MM.1S (cell line): Measurements from ENCODE around the gene WNK1.

Experiments
- DNase-seq: peaks from one replicate; pipeline ENCODE4 v3.0.0-alpha.2; 2015
- H2AFZ ChIP-seq: fragments of 300-600 bp; sonication (generic); 2 replicates; pipeline ENCODE4 v1.6.0; 2016; ENCODE audit warnings: antibody characterized with exemption, low read length
- H3F3A ChIP-seq: fragments of 300-600 bp; sonication (generic); 2 replicates; pipeline ENCODE4 v1.6.1; 2016; ENCODE audit warnings: mild to moderate bottlenecking, antibody characterized with exemption, low read length, moderate library complexity, mixed read lengths; ENCODE audit not compliant: insufficient read depth
- H3K27ac ChIP-seq: fragments of 300-600 bp; sonication (generic); 2 replicates; pipeline ENCODE4 v1.5.1; 2016; ENCODE audit warnings: mild to moderate bottlenecking, low read length
- H3K27me3 ChIP-seq: fragments of 300-600 bp; sonication (generic); replicated peaks from 2 replicates; pipeline ENCODE4 v1.6.0; 2016; ENCODE audit warnings: low read length; ENCODE audit not compliant: insufficient read depth
- H3K36me3 ChIP-seq: fragments of 300-600 bp; sonication (generic); replicated peaks from 2 replicates; pipeline ENCODE4 v1.6.1; 2016; ENCODE audit warnings: mild to moderate bottlenecking, low read length, mixed read lengths; ENCODE audit not compliant: insufficient read depth
- H3K4me1 ChIP-seq: fragments of 300-600 bp; sonication (generic); 2 replicates; pipeline ENCODE4 v1.6.1; 2016; ENCODE audit warnings: low read length, mixed read lengths
- H3K4me2 ChIP-seq: fragments of 300-600 bp; sonication (generic); 2 replicates; pipeline ENCODE4 v1.6.0; 2016; ENCODE audit warnings: low read depth, low read length
- H3K4me3 ChIP-seq: fragments of 300-600 bp; sonication (generic); 2 replicates; pipeline ENCODE4 v1.5.1; 2016; ENCODE audit warnings: low read length, mixed read lengths
- H3K79me2 ChIP-seq: fragments of 300-600 bp; sonication (generic); 2 replicates; pipeline ENCODE4 v1.6.1; 2016; ENCODE audit warnings: mixed run types, low read length, mixed read lengths
- H3K9ac ChIP-seq: fragments of 300-600 bp; sonication (generic); 2 replicates; pipeline ENCODE4 v1.6.1; 2016; ENCODE audit warnings: low read length, mixed read lengths
- H3K9me2 ChIP-seq: fragments of 300-600 bp; sonication (generic); replicated peaks from 2 replicates; pipeline ENCODE4 v1.6.1; 2016; ENCODE audit warnings: mild to moderate bottlenecking, low read length, mixed read lengths; ENCODE audit not compliant: insufficient read depth
- H3K9me3 ChIP-seq: fragments of 300-600 bp; sonication (generic); replicated peaks from 2 replicates; pipeline ENCODE4 v1.6.1; 2016; ENCODE audit warnings: mild to moderate bottlenecking, low read length, mixed read lengths; ENCODE audit not compliant: insufficient read depth
- H4K20me1 ChIP-seq: fragments of 300-600 bp; sonication (generic); 2 replicates; pipeline ENCODE4 v1.6.1; 2016; ENCODE audit warnings: mild to moderate bottlenecking, low read length, moderate library complexity, mixed read lengths; ENCODE audit not compliant: insufficient read depth
- EZH2 ChIP-seq: fragments of 300-600 bp; sonication (generic); optimal IDR thresholded peaks from 2 replicates; pipeline ENCODE3; 2017; ENCODE audit warnings: low read depth, mild to moderate bottlenecking, antibody characterized with exemption, low read length, mixed read lengths
- EZH2phosphoT487 ChIP-seq: fragments of 300-600 bp; sonication (generic); IDR thresholded peaks from 2 replicates; pipeline ENCODE4 v1.6.1; 2018; ENCODE audit warnings: antibody characterized with exemption, low read length
- TF ChIP-seq, protein P1 (sequence below): fragments of 300-600 bp; sonication (generic); IDR thresholded peaks from 2 replicates; pipeline ENCODE4 v1.5.1; 2016; ENCODE audit warnings: antibody characterized with exemption, low read length, mixed read lengths

Gene WNK1

DNA sequence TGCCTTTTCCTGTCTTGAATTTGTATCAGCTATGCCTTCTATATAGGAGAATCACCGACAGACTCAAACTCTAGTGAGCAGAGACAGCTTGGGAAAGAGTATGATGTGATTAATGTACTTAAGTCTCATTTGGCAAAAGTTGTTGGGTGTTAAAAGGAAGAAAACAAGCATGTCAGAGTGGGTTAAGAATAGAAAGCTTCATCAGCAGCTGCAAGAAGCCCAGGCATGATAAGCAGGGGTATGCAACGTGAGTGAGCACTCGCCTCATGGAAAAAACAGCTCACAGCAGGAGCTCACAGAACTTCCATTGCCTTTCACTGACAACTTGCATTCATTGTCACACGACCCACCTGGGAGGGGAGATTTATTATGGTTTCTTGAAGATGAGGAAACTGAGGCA, 35.9 kb upstream of the WNK1 start:
- no peak for DNase-seq
- Histone ChIP-seq H4K20me1 (no peaks in the 10 kb centered on the region), H2AFZ (no peak overlapping the region), H3K79me2 (no peaks in the 10 kb centered on the region), H3K9ac (no peak overlapping the region), H3K4me3 (no peak overlapping the region), H3K9me2 (no peaks in the 10 kb centered on the region), H3K27me3 (no peaks in the 10 kb centered on the region), H3K4me1 (peaks cover 3% of the 10 kb centered on the region), H3K4me2 (no peak overlapping the region), H3K27ac (no peak overlapping the region), H3F3A (no peaks in the 10 kb centered on the region), H3K36me3 (no peaks in the 10 kb centered on the region), H3K9me3 (no peaks in the 10 kb centered on the region)
- TF ChIP-seq EZH2 (no peak), EZH2phosphoT487 (no peak)
- TF ChIP-seq, protein P1, sequence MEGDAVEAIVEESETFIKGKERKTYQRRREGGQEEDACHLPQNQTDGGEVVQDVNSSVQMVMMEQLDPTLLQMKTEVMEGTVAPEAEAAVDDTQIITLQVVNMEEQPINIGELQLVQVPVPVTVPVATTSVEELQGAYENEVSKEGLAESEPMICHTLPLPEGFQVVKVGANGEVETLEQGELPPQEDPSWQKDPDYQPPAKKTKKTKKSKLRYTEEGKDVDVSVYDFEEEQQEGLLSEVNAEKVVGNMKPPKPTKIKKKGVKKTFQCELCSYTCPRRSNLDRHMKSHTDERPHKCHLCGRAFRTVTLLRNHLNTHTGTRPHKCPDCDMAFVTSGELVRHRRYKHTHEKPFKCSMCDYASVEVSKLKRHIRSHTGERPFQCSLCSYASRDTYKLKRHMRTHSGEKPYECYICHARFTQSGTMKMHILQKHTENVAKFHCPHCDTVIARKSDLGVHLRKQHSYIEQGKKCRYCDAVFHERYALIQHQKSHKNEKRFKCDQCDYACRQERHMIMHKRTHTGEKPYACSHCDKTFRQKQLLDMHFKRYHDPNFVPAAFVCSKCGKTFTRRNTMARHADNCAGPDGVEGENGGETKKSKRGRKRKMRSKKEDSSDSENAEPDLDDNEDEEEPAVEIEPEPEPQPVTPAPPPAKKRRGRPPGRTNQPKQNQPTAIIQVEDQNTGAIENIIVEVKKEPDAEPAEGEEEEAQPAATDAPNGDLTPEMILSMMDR = no peak

- no peaks in the 10 kb centered on the region for H3F3A ChIP-seq
- no peaks in the 10 kb centered on the region for H3K9me3 ChIP-seq
- H3K4me1 ChIP-seq = no peaks in the 10 kb centered on the region
- H3K79me2 ChIP-seq = no peaks in the 10 kb centered on the region
- H3K4me3 ChIP-seq = no peak overlapping the region
- TF ChIP-seq EZH2 (no peak), EZH2phosphoT487 (no peak)
- TF ChIP-seq, protein P1 = no peak
- H2AFZ ChIP-seq = no peak overlapping the region
- no peaks in the 10 kb centered on the region for H3K27me3 ChIP-seq
- no peaks in the 10 kb centered on the region for H3K36me3 ChIP-seq
- H3K9me2 ChIP-seq = no peaks in the 10 kb centered on the region
- H3K4me2 ChIP-seq = no peak overlapping the region
- H4K20me1 ChIP-seq = no peaks in the 10 kb centered on the region
- H3K9ac ChIP-seq = no peak overlapping the region
- DNase-seq = no peak
- no peak overlapping the region for H3K27ac ChIP-seq
These were observed 33.6 kb upstream of the WNK1 start for GRCh38 chr12:718756-719102.

- no peak overlapping the region for H2AFZ ChIP-seq
- H3K9ac ChIP-seq = no peak overlapping the region
- H3F3A ChIP-seq = no peaks in the 10 kb centered on the region
- H3K9me2 ChIP-seq = no peaks in the 10 kb centered on the region
- TF ChIP-seq, protein P1 = no peak
- TF ChIP-seq EZH2phosphoT487 = no peak
- no peak for TF ChIP-seq EZH2
- no peak overlapping the region for H3K27ac ChIP-seq
- H3K36me3 ChIP-seq = no peaks in the 10 kb centered on the region
- DNase-seq = no peak
- no peaks in the 10 kb centered on the region for H3K79me2 ChIP-seq
- peaks cover 7% of the 10 kb centered on the region for H3K4me1 ChIP-seq
- no peaks in the 10 kb centered on the region for H3K9me3 ChIP-seq
- H4K20me1 ChIP-seq = no peaks in the 10 kb centered on the region
- no peaks in the 10 kb centered on the region for H3K27me3 ChIP-seq
- no peak overlapping the region for H3K4me3 ChIP-seq
- no peak overlapping the region for H3K4me2 ChIP-seq
These were observed 32.0 kb upstream of the WNK1 start for GRCh38 chr12:720231-720941.
